Cardiac fibroblast (primary cell): Measurements from ENCODE around the gene GPC6.

Source experiments
- DNase-seq, 2 donors: peaks; one replicate each; pipeline versions ENCODE4 v3.0.0 to v3.0.0-alpha.2; 2010; ENCODE audit warnings: low read depth in 2 of 2
- H3K4me3 ChIP-seq, 2 donors: replicated peaks in 1 of 2; 1 replicate in 1 of 2; 2 replicates in 1 of 2; pipeline ENCODE4 v1.5.1; 2011; ENCODE audit warnings: low read depth in 2 of 2, low read length in 2 of 2, mild to moderate bottlenecking in 2 of 2, moderate library complexity in 1 of 2
- TF ChIP-seq, protein P1 (sequence below): IDR thresholded peaks from one replicate; pipeline ENCODE4 v1.5.1; 2011; ENCODE audit warnings: low read depth, mild to moderate bottlenecking, low read length, inconsistent platforms

GPC6 gene

DNA sequence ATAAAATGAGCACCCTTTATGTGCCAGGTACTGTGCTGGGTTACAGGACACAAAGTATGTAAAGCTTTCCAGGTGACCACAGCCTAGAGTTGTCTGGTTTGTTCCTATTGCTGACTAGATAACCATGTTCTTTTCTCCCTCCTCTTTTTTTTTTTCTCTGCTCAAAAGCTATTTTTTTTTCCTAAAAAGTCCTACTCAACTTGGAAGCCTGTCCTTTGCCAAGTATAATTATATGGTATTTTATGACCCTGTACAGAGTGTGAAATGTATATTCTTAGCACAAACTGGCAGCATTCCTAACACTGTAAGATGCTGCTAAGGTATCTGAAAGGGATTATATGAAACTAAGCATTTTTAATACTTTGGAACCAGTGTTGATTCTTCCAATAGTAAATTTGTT, 171.0 kb downstream of the GPC6 start:
- TF ChIP-seq, protein P1, sequence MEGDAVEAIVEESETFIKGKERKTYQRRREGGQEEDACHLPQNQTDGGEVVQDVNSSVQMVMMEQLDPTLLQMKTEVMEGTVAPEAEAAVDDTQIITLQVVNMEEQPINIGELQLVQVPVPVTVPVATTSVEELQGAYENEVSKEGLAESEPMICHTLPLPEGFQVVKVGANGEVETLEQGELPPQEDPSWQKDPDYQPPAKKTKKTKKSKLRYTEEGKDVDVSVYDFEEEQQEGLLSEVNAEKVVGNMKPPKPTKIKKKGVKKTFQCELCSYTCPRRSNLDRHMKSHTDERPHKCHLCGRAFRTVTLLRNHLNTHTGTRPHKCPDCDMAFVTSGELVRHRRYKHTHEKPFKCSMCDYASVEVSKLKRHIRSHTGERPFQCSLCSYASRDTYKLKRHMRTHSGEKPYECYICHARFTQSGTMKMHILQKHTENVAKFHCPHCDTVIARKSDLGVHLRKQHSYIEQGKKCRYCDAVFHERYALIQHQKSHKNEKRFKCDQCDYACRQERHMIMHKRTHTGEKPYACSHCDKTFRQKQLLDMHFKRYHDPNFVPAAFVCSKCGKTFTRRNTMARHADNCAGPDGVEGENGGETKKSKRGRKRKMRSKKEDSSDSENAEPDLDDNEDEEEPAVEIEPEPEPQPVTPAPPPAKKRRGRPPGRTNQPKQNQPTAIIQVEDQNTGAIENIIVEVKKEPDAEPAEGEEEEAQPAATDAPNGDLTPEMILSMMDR, result no peak
- no peak for DNase-seq
- no peak overlapping the region for H3K4me3 ChIP-seq

DNA sequence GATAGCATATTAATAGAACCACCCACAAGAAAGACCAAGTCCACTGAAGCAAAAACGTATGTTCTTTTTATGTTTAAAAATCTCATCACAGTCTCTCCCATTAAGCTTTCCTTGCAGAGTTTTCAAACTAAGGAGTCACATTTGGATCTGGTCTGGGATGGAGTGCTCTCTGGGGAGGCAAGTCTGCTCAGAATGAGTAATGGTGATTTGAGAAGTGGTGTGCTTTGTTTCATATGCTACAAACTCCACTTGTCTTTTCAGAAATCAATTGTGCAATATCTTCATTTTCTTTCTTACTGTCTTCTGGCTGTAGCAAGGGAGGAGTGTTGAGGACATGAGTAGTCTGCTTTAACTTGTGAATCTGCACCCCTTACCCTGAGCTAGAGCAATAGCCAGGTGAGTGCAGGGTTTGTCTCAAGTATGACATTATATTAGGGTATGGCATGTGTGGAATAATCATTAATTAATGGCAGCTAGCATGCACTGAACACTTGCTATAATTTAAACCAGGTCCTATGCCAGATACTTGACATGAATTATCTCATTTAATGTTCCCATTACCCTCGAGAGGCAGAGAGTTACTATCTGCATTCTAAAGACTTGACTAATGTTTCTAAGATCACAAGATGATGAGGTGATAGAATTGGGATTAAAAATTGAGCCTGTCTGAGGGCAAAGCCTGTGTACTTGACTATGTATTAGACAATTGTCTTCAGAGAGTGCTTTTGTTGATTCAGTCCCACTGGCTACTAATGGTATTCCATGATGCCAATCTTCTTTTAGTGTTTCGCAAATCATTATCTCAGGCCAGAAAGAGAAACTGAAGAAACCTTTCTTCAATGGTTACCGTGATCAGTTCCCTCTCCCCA, 171.8 kb downstream of the GPC6 start:
- TF ChIP-seq, protein P1, result no peak
- peak; percentile 36 to 63 for DNase-seq
- H3K4me3 ChIP-seq, result no peak overlapping the region

- no peak for DNase-seq
- TF ChIP-seq, protein P1, result no peak
- no peak overlapping the region for H3K4me3 ChIP-seq
Measured at GRCh38 chr13:93399212-93399611, 172.6 kb downstream of the GPC6 start.

DNA sequence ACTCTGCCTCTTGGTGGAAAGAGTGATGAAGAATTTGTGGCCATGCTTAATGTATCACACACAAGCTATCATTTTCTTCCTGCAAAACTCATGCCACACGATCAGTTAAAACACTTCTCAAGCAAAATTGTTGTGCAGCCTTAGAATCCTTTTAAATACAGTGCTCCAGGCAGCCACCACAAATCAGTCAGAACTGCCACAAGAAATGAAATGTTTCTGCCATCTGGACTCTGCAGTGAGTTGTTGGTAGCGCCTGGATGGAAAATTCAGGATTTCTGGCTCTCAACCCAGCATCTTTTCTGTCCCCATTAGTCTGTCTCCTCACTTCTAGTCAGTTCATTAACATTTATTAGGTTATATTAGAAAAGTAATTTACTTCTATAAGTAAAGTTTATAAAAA, 179.5 kb downstream of the GPC6 start:
- DNase-seq, result no peak
- H3K4me3 ChIP-seq, result no peak overlapping the region
- TF ChIP-seq, protein P1, result no peak

GRCh38 chr13:93407551-93407950, 180.9 kb downstream of the GPC6 start:
- TF ChIP-seq, protein P1, result no peak
- H3K4me3 ChIP-seq, result no peak overlapping the region
- no peak for DNase-seq

GRCh38 chr13:93409001-93409400, 182.4 kb downstream of the GPC6 start:
- TF ChIP-seq, protein P1, result no peak
- H3K4me3 ChIP-seq, result no peak overlapping the region
- DNase-seq, result no peak
